Upper lobe of left lung (tissue), 4 donors: Measurements from ENCODE around the gene PFN3.

ENCODE experiments used
- POLR2A ChIP-seq, 4 donors: fragments of 450-650 bp; IDR thresholded peaks; one replicate each; pipeline ENCODE4 v1.5.1; 2016 to 2017; ENCODE audit warnings: antibody characterized with exemption in 4 of 4, mild to moderate bottlenecking in 2 of 4
- POLR2AphosphoS5 ChIP-seq, 2 donors: sonication (generic); formaldehyde crosslinking; IDR thresholded peaks; one replicate each; pipeline ENCODE4 v1.5.1; 2017; ENCODE audit warnings: antibody characterized with exemption in 2 of 2
- TF ChIP-seq, protein P1 (sequence below), 6 experiments: fragments of 450-650 bp in 4 of 6; fragments of 200-600 bp in 2 of 6; sonication (generic) in 2 of 6; IDR thresholded peaks; one replicate each; pipeline ENCODE4 v1.5.1; 2016 to 2019; ENCODE audit warnings: antibody characterized with exemption in 6 of 6

DNA sequence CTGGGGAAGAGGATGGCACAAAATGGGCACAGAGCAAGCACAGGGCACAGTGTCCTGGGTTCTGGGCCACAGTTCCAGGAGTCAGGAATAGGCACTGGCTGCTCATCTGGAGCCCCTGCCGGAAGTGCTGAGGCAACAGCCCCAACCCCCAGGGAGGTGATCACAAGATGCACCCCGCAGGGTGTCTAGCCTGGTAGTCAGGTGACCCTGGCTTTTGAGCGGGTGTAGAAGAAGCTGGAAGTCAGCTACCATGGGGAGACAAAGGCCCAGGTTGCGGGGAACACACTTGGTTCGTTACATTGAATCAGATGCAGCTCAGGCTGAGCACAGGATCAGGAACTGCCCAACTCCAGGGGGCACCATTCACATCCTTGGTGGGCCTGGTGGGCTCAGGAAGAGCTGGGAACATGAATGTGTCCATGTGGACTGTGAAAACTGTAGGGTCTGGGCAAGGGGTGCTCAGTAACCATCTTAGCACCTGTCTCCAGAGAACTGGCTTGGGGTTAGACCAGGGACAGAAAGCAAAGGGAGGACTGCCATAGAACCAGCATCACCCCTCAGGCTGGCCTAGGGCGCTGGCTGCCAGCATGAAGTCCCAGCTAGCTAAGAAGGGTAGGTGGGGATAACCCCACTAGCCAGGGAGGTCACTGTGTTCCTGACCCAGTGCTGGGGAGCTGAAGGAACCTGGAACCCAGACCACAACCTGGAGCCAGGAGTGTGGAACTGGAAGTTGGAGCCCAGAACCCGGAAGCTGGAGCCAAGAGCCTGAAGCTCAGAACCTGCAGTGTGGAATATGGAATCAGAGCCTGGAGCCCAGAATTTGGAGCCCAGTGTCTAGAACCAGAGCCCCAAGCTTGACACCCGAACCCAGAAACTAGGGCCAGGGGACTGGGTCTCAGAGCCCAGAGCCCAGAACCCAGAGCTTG, 22.3 kb downstream of the PFN3 start:
- TF ChIP-seq, protein P1, sequence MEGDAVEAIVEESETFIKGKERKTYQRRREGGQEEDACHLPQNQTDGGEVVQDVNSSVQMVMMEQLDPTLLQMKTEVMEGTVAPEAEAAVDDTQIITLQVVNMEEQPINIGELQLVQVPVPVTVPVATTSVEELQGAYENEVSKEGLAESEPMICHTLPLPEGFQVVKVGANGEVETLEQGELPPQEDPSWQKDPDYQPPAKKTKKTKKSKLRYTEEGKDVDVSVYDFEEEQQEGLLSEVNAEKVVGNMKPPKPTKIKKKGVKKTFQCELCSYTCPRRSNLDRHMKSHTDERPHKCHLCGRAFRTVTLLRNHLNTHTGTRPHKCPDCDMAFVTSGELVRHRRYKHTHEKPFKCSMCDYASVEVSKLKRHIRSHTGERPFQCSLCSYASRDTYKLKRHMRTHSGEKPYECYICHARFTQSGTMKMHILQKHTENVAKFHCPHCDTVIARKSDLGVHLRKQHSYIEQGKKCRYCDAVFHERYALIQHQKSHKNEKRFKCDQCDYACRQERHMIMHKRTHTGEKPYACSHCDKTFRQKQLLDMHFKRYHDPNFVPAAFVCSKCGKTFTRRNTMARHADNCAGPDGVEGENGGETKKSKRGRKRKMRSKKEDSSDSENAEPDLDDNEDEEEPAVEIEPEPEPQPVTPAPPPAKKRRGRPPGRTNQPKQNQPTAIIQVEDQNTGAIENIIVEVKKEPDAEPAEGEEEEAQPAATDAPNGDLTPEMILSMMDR (IDR thresholded peaks at IDR 0.05) = no peak
- TF ChIP-seq POLR2A (IDR thresholded peaks at IDR 0.05) (no peak), POLR2AphosphoS5 (IDR thresholded peaks at IDR 0.05) (no peak)
